Adrenal gland (tissue), 5 donors: ENCODE measurements around the gene LPCAT2.

ENCODE experiments used
- POLR2A ChIP-seq, 2 donors: fragments of 450-650 bp; IDR thresholded peaks; one replicate each; pipeline ENCODE4 v1.6.1; 2017; ENCODE audit warnings: antibody characterized with exemption in 2 of 2, mild to moderate bottlenecking in 2 of 2, moderate library complexity in 1 of 2
- TF ChIP-seq, protein P1 (sequence below), 6 experiments: fragments of 450-650 bp in 4 of 6; fragments of 200-600 bp in 2 of 6; sonication (generic) in 1 of 6; IDR thresholded peaks; 1 replicate in 5 of 6; 2 replicates in 1 of 6; pipeline versions ENCODE4 v1.5.1 to v1.8.0; 2016 to 2021; ENCODE audit warnings: antibody characterized with exemption in 6 of 6, mild to moderate bottlenecking in 2 of 6, moderate library complexity in 1 of 6
- donor health status: DM: no; HTN: no; CAD: no.

DNA sequence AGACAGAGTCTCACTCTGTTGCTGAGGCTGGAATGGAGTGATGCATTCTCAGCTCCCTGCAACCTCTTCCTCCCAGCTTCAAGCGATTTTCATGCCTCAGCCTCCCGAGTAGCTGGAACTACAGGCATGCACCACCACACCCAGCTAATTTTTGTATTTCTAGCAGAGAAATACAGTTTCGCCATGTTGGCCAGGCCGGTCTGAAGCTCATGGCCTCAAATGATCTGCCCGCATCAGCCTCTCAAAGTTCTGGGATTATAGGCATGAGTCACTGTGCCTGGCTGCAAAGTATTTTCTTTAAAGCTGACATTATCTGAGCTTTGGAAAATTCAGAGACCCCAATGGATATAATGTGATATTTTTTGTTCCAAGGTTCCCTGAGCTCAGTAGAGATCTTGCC, 115.8 kb downstream of the LPCAT2 start:
- TF ChIP-seq, protein P1, sequence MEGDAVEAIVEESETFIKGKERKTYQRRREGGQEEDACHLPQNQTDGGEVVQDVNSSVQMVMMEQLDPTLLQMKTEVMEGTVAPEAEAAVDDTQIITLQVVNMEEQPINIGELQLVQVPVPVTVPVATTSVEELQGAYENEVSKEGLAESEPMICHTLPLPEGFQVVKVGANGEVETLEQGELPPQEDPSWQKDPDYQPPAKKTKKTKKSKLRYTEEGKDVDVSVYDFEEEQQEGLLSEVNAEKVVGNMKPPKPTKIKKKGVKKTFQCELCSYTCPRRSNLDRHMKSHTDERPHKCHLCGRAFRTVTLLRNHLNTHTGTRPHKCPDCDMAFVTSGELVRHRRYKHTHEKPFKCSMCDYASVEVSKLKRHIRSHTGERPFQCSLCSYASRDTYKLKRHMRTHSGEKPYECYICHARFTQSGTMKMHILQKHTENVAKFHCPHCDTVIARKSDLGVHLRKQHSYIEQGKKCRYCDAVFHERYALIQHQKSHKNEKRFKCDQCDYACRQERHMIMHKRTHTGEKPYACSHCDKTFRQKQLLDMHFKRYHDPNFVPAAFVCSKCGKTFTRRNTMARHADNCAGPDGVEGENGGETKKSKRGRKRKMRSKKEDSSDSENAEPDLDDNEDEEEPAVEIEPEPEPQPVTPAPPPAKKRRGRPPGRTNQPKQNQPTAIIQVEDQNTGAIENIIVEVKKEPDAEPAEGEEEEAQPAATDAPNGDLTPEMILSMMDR (IDR thresholded peaks at IDR 0.05) = no peak
- no peak for TF ChIP-seq POLR2A (IDR thresholded peaks at IDR 0.05)
